Panc1 (cell line): ENCODE measurements around the gene SIK3. TPM values are rescaled to one million over a fixed set of nuclear protein-coding genes. Genes with fewer than 3 reads are reported as not detected.

Experiments
- ATAC-seq: fragments of 200-7000 bp; cut with Tn5 transposase; 2 replicates; pipeline ENCODE4 v1.9.1; 2020; ENCODE audit warnings: mild to moderate bottlenecking, moderate library complexity
- BruUV-seq: library from RNA; stranded (reverse); fragments of 400-500 nt; replicated peaks from 2 replicates; lab custom pipeline; 2021; lab: Mats Ljungman, UMichigan
- CTCF ChIA-PET: fragments of 300-600 bp; sonication (Branson Sonifier 250); formaldehyde crosslinking; loops from one replicate; lab custom pipeline; 2022; ENCODE audit warnings: antibody characterized with exemption; lab: Charles Lee
- POLR2A ChIA-PET: fragments of 300-600 bp; sonication (Branson Sonifier 250); formaldehyde crosslinking; loops from one replicate; lab custom pipeline; 2022; ENCODE audit warnings: antibody characterized with exemption; lab: Charles Lee
- DNase-seq: peaks from one replicate; pipeline ENCODE4 v3.0.0-alpha.2; 2010; ENCODE audit warnings: low read depth, low spot score
- H3K27ac ChIP-seq: 2 replicates; pipeline ENCODE4 v1.5.1; 2011; ENCODE audit warnings: mild to moderate bottlenecking, low read length, inconsistent platforms
- H3K27me3 ChIP-seq: fragments of 200-500 bp; sonication (Bioruptor generic); 2 replicates; pipeline ENCODE4 v1.6.0; 2014; ENCODE audit warnings: low read length, inconsistent platforms; ENCODE audit not compliant: control insufficient read depth, insufficient read depth
- H3K36me3 ChIP-seq: fragments of 200-500 bp; sonication (Bioruptor generic); 2 replicates; pipeline ENCODE4 v1.5.1; 2014; ENCODE audit warnings: inconsistent platforms, mild to moderate bottlenecking, low read length, moderate library complexity; ENCODE audit not compliant: control insufficient read depth, insufficient read depth
- H3K4me1 ChIP-seq: 2 replicates; pipeline ENCODE4 v1.5.1; 2011; ENCODE audit warnings: inconsistent platforms, mild to moderate bottlenecking, low read length, moderate library complexity; ENCODE audit not compliant: control insufficient read depth, insufficient read depth
- H3K4me3 ChIP-seq, 2 experiments: 2 replicates each; pipeline ENCODE4 v1.5.1; 2011 to 2012; ENCODE audit warnings: low read depth in 2 of 2, low read length in 2 of 2, mild to moderate bottlenecking in 2 of 2, inconsistent platforms in 1 of 2, moderate library complexity in 1 of 2
- H3K9me3 ChIP-seq: fragments of 200-500 bp; sonication (Bioruptor generic); 2 replicates; pipeline ENCODE4 v1.5.1; 2014; ENCODE audit warnings: low read depth, mild to moderate bottlenecking, inconsistent platforms, low read length, moderate library complexity; ENCODE audit not compliant: control insufficient read depth, insufficient read depth
- POLR2AphosphoS5 ChIP-seq: IDR thresholded peaks from 2 replicates; pipeline ENCODE4 v1.6.1; 2012; ENCODE audit warnings: mild to moderate bottlenecking, low read depth, low read length, moderate library complexity
- SIN3A ChIP-seq: IDR thresholded peaks from 2 replicates; pipeline ENCODE4 v1.6.1; 2012; ENCODE audit warnings: low read depth, mild to moderate bottlenecking, low read length, moderate library complexity, borderline replicate concordance; ENCODE audit not compliant: insufficient read depth
- TCF7L2 ChIP-seq: IDR thresholded peaks from 2 replicates; pipeline ENCODE4 v1.6.1; 2011; ENCODE audit warnings: mild to moderate bottlenecking, low read depth, low read length, inconsistent platforms
- in situ Hi-C: cut with HindIII; loops from 2 replicates; pipeline ENCODE4 v1.10.0; 2016; ENCODE audit warnings: low sequenced_read_pairs, low pct_unique_long_range_greater_than_20kb
- intact Hi-C: fragments of 100-400 bp; cut with micrococcal nuclease; formaldehyde crosslinking; loops from one replicate; pipeline ENCODE4 v1.10.0; 2022; ENCODE audit not compliant: unreplicated experiment
- total RNA-seq: library from RNA; stranded (reverse); gene quantifications from one replicate; pipeline ENCODE4 v1.2.1, GENCODE V29; 2021; ENCODE audit not compliant: unreplicated experiment
- TF ChIP-seq, protein P1 (sequence below), 2 experiments: IDR thresholded peaks; 2 replicates each; pipeline ENCODE4 v1.6.1; 2011 to 2012; ENCODE audit warnings: low read depth in 2 of 2, control low read depth in 1 of 2, low read length in 1 of 2, mild to moderate bottlenecking in 1 of 2, moderate library complexity in 1 of 2; ENCODE audit not compliant: insufficient read depth in 1 of 2
- TF ChIP-seq, protein P2 (sequence below): fragments of 450-650 bp; IDR thresholded peaks from 2 replicates; pipeline ENCODE4 v1.5.1; 2017; ENCODE audit warnings: mild to moderate bottlenecking

The SIK3 gene
- total RNA-seq, 1 experiment from 2014 or later = 39.7 TPM

DNA sequence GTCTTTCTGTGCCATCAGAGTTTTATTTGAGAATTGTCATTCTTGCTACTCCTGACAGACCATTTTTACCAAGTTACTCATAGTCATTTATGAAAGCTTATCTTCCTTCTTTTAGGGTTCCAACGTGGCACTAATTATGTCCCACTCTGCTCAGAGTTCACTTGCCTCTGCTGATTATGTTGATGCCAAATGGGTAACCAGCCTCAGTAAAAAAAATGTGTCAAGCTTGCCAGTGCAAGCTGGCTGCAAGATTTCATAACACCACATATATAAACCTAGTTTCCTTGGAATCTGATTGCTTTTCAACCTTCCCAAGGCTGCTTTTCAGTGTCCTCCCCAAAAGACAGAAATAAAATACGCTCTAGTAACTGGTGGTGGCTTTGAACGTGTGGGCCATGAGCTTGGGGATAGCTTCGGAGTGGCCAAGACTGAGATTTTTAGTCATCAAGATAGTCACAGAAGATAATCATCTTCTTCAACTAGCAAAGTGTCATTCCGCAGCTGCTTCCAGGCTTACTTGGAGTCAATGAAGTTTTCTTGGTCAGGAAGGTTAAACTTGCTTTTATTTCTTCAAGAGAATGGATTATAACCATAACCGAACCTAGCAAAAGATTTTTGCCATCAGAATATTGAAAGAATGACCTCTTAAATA lies 231.3 kb downstream of the SIK3 start:
- Histone ChIP-seq H3K36me3 (peaks cover 8% of the 10 kb centered on the region; the same call in 1 of the 2 replicates), H3K4me3 (no peak overlapping the region), H3K4me1 (no peaks in the 10 kb centered on the region), H3K27ac (no peak overlapping the region), H3K27me3 (no peaks in the 10 kb centered on the region), H3K9me3 (no peaks in the 10 kb centered on the region)
- TSS peak; percentile 32 for BruUV-seq
- ChIA-PET CTCF (no interaction called here), POLR2A (no interaction called here)
- TF ChIP-seq, protein P1, sequence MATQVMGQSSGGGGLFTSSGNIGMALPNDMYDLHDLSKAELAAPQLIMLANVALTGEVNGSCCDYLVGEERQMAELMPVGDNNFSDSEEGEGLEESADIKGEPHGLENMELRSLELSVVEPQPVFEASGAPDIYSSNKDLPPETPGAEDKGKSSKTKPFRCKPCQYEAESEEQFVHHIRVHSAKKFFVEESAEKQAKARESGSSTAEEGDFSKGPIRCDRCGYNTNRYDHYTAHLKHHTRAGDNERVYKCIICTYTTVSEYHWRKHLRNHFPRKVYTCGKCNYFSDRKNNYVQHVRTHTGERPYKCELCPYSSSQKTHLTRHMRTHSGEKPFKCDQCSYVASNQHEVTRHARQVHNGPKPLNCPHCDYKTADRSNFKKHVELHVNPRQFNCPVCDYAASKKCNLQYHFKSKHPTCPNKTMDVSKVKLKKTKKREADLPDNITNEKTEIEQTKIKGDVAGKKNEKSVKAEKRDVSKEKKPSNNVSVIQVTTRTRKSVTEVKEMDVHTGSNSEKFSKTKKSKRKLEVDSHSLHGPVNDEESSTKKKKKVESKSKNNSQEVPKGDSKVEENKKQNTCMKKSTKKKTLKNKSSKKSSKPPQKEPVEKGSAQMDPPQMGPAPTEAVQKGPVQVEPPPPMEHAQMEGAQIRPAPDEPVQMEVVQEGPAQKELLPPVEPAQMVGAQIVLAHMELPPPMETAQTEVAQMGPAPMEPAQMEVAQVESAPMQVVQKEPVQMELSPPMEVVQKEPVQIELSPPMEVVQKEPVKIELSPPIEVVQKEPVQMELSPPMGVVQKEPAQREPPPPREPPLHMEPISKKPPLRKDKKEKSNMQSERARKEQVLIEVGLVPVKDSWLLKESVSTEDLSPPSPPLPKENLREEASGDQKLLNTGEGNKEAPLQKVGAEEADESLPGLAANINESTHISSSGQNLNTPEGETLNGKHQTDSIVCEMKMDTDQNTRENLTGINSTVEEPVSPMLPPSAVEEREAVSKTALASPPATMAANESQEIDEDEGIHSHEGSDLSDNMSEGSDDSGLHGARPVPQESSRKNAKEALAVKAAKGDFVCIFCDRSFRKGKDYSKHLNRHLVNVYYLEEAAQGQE (IDR thresholded peaks at IDR 0.05; ENCODE audit: insufficient read depth in 1 of 2, low read depth in 2 of 2, low read length in 1 of 2) = no peak
- TF ChIP-seq, protein P2, sequence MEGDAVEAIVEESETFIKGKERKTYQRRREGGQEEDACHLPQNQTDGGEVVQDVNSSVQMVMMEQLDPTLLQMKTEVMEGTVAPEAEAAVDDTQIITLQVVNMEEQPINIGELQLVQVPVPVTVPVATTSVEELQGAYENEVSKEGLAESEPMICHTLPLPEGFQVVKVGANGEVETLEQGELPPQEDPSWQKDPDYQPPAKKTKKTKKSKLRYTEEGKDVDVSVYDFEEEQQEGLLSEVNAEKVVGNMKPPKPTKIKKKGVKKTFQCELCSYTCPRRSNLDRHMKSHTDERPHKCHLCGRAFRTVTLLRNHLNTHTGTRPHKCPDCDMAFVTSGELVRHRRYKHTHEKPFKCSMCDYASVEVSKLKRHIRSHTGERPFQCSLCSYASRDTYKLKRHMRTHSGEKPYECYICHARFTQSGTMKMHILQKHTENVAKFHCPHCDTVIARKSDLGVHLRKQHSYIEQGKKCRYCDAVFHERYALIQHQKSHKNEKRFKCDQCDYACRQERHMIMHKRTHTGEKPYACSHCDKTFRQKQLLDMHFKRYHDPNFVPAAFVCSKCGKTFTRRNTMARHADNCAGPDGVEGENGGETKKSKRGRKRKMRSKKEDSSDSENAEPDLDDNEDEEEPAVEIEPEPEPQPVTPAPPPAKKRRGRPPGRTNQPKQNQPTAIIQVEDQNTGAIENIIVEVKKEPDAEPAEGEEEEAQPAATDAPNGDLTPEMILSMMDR = 0 out of 2 replicates have a peak, but pooled peaks have one; percentile 6
- no peak for TF ChIP-seq TCF7L2
- no peak for TF ChIP-seq SIN3A
- no peak for TF ChIP-seq POLR2AphosphoS5
- no peak for DNase-seq
- no peak for ATAC-seq
- intact Hi-C loops = no loop called here
- in situ Hi-C loops = no loop called here

DNA sequence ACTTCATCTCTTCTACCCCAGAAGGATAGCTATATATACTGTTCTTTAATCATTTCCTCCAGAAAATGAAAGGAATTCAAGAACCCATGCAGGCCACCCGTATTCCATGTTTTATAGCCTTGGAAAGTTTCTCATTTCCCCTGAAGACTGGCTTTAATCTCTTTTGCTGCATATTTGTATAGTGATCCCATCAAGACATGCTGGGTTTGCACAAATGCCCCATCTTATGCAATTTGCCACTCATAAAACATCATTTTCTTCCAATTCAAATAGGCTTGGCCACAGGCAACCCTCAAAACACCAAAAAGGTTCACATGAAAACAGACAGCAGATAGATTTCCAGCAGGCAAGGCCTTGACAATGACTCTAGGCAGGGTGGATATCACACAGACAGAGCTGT lies 232.5 kb downstream of the SIK3 start:
- no peaks in the 10 kb centered on the region for H3K4me1 ChIP-seq
- in situ Hi-C loops = no loop called here
- BruUV-seq = no TSS peak
- no peaks in the 10 kb centered on the region for H3K9me3 ChIP-seq
- DNase-seq (no peak), ATAC-seq (no peak)
- ChIA-PET POLR2A (no interaction called here), CTCF (no interaction called here)
- TF ChIP-seq, protein P2 = no peak
- TF ChIP-seq TCF7L2 (no peak), POLR2AphosphoS5 (no peak), SIN3A (no peak)
- TF ChIP-seq, protein P1 (IDR thresholded peaks at IDR 0.05; ENCODE audit: insufficient read depth in 1 of 2, low read depth in 2 of 2, low read length in 1 of 2) = no peak
- H3K27me3 ChIP-seq = no peaks in the 10 kb centered on the region
- intact Hi-C loops = no loop called here
- H3K4me3 ChIP-seq = no peak overlapping the region
- peaks cover 8% of the 10 kb centered on the region; the same call in 1 of the 2 replicates for H3K36me3 ChIP-seq
- no peak overlapping the region for H3K27ac ChIP-seq
